ENCODE results near the gene DHRS2.

GRCh38 chr14:23644195-23644918 is 8.2 kb downstream of the DHRS2 start:
- TF ChIP-seq, protein P1, sequence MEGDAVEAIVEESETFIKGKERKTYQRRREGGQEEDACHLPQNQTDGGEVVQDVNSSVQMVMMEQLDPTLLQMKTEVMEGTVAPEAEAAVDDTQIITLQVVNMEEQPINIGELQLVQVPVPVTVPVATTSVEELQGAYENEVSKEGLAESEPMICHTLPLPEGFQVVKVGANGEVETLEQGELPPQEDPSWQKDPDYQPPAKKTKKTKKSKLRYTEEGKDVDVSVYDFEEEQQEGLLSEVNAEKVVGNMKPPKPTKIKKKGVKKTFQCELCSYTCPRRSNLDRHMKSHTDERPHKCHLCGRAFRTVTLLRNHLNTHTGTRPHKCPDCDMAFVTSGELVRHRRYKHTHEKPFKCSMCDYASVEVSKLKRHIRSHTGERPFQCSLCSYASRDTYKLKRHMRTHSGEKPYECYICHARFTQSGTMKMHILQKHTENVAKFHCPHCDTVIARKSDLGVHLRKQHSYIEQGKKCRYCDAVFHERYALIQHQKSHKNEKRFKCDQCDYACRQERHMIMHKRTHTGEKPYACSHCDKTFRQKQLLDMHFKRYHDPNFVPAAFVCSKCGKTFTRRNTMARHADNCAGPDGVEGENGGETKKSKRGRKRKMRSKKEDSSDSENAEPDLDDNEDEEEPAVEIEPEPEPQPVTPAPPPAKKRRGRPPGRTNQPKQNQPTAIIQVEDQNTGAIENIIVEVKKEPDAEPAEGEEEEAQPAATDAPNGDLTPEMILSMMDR (IDR thresholded peaks at IDR 0.05), result no peak
- no peak for TF ChIP-seq POLR2A (IDR thresholded peaks at IDR 0.05)

All from right lobe of liver (tissue), 4 donors.